GM12878 (cell line): ENCODE data around the gene SLC35F3.

Experiments used
- CHD4 ChIP-seq: fragments of 200-600 bp; sonication (generic); IDR thresholded peaks from 2 replicates; pipeline ENCODE4 v1.6.1; 2016; ENCODE audit warnings: mild to moderate bottlenecking
- CTCF ChIP-seq, 3 experiments: IDR thresholded peaks in 2 of 3; conservative IDR thresholded peaks in 1 of 3; 2 replicates each; pipeline ENCODE4 v1.5.1; 2011; ENCODE audit warnings: low read depth in 3 of 3, low read length in 3 of 3, mild to moderate bottlenecking in 3 of 3, control low read depth in 2 of 3, moderate library complexity in 2 of 3, inconsistent platforms in 1 of 3, mixed read lengths in 1 of 3; ENCODE audit not compliant: control insufficient read depth in 2 of 3, insufficient read depth in 1 of 3; ENCODE audit errors: extremely low read depth in 1 of 3
- GABPA ChIP-seq: IDR thresholded peaks from 2 replicates; pipeline ENCODE4 v1.6.1; 2014; ENCODE audit warnings: antibody characterized with exemption, low read depth, mild to moderate bottlenecking, inconsistent platforms
- KAT2A ChIP-seq: conservative IDR thresholded peaks from 2 replicates; pipeline ENCODE4 v1.6.1; 2011; ENCODE audit warnings: low read depth, low read length; ENCODE audit not compliant: control insufficient read depth
- NFIC ChIP-seq: IDR thresholded peaks from 2 replicates; pipeline ENCODE4 v1.6.1; 2012; ENCODE audit warnings: low read depth, mild to moderate bottlenecking, inconsistent platforms, low read length, moderate library complexity
- NFYB ChIP-seq: IDR thresholded peaks from 2 replicates; pipeline ENCODE4 v1.6.1; 2011; ENCODE audit warnings: low read depth, mild to moderate bottlenecking, low read length, improper control_type of control experiment, moderate library complexity; ENCODE audit not compliant: insufficient read depth
- SIN3A ChIP-seq: IDR thresholded peaks from 2 replicates; pipeline ENCODE4 v1.6.1; 2012; ENCODE audit warnings: low read depth, low read length, improper control_type of control experiment

- no peak for TF ChIP-seq SIN3A
- no peak for TF ChIP-seq NFYB
- no peak for TF ChIP-seq NFIC
- no peak for TF ChIP-seq CTCF (IDR thresholded peaks at IDR 0.05 in 2 of 3, conservative IDR thresholded peaks at IDR 0.05 in 1 of 3; ENCODE audit: control insufficient read depth in 2 of 3, extremely low read depth in 1 of 3, insufficient read depth in 1 of 3, low read depth in 3 of 3, low read length in 3 of 3)
- TF ChIP-seq GABPA: no peak
- no peak for TF ChIP-seq KAT2A
- no peak for TF ChIP-seq CHD4
Measured at GRCh38 chr1:234272656-234273312, 368.3 kb downstream of the SLC35F3 start.
